ENCODE data around the gene RALGAPA1.

Gene RALGAPA1

DNA sequence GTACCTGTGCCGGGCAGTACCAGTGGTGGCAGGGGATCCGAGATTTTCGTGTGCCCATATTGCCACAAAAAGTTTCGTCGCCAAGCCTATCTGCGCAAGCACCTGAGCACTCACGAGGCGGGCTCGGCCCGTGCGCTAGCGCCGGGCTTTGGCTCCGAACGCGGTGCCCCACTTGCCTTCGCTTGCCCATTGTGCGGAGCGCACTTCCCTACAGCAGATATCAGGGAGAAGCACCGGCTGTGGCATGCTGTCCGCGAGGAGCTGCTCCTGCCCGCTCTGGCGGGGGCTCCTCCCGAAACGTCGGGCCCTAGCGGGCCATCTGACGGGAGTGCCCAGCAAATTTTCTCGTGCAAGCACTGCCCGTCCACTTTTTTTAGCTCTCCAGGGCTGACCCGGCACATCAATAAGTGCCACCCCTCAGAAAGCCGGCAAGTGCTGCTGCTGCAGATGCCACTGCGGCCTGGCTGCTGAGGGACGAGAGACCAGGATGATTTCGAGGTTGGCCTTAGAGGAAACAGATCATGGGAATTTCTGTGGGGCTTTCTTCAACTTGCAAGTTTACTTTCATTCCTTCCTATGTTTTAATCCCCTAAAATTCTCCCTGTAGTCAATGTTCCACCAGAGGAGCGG is 273.5 kb downstream of the RALGAPA1 start:
- DNase-seq (ENCODE audit: low spot score): no peak

GRCh38 chr14:35534873-35535482 is 274.1 kb downstream of the RALGAPA1 start:
- DNase-seq (ENCODE audit: low spot score): peak; percentile 37

DNA sequence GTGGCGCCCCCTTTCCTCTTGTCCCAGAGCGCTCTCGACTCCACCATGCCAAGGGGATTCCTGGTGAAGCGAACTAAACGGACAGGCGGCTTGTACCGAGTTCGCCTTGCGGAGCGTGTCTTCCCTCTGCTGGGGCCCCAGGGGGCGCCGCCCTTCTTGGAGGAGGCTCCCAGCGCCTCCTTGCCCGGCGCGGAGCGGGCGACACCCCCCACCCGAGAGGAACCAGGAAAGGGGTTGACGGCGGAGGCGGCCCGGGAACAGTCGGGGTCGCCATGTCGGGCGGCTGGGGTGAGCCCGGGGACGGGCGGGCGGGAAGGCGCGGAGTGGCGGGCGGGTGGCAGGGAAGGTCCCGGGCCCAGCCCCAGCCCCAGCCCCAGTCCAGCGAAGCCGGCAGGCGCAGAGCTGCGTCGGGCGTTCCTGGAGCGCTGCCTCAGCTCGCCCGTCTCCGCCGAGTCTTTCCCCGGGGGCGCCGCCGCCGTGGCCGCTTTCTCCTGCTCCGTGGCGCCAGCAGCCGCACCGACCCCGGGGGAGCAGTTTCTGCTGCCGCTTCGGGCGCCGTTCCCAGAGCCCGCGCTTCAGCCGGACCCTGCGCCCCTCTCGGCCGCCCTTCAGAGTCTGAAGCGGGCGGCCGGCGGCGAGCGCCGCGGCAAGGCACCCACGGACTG is 274.8 kb downstream of the RALGAPA1 start:
- DNase-seq (ENCODE audit: low spot score): no peak

GRCh38 chr14:35533357-35534207 is 275.5 kb downstream of the RALGAPA1 start, which contains the start of gene INSM2:
TSS of gene INSM2 (plus strand) at chr14:35534164. CDS start at chr14:35534253, 89 bp downstream.
- peak; percentile 22 for DNase-seq (ENCODE audit: low spot score)

DNA sequence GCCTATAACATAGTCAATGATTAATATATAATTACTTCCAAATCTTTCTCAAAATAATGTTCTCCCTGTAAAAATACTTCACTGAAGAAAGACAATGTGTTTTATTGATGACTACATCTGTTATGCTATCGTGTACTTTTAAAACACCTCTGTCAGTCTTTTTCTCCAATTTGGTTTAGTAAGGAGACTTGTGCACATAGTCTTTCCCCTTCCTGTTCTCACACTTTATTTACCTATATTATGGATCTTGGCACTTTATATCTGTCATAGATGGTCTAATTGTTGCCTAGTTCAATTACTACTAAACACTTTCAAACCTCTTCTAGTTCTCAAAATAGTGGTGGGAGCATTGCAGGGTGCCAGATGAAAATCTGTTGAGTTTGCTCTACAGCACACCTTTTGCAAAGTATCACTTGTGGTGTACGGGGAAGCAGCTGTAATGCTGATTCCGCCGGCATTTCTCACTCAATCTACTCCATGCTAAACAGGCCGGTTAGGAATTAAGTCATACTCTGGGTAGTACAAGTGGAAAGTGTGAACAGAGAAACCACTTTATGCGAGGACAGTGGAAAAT is 276.2 kb downstream of the RALGAPA1 start:
- no peak for DNase-seq (ENCODE audit: low spot score)

DNA sequence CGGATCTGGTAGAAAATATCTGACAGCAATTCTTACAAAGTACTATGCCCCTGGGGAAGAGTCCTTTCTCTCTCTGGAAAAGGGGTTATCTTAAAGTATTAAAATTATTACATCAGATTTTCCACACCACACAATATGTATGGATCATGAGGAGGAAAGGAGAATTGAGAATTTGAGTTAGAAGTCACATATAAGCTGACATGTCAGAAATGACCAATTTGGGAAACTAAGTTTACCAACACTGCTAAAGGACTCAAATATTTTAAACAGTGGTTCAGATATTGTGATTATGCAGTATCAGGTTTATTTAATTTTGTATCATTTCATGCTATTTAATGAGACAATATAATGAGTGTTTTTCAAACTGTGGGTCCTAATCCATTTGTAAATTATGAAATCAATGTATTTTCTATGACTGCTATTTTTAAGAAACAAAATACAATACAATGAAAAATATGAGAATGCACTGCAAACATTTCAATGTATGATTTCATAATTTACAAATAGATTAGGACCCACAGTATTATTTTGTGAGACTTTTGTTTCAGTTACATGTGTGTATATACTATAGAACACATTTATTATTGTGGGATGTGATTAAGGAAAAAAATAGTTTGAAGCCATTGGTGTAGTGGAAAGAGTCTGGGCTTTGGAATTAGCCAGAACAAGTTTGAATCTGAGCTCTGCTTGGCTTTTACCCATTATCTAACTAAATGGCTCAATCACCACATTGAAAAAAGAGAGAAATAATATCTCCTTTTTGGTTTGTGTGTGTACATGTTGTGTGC is 276.9 kb downstream of the RALGAPA1 start:
- DNase-seq (ENCODE audit: low spot score): no peak

GRCh38 chr14:35526962-35527361 is 282.1 kb downstream of the RALGAPA1 start:
- DNase-seq (ENCODE audit: low spot score): no peak

GRCh38 chr14:35525695-35526094 is 283.4 kb downstream of the RALGAPA1 start:
- DNase-seq (ENCODE audit: low spot score): no peak

GRCh38 chr14:35519986-35520385 is 289.1 kb downstream of the RALGAPA1 start:
- no peak for DNase-seq (ENCODE audit: low spot score)

GRCh38 chr14:35515916-35516315 is 293.2 kb downstream of the RALGAPA1 start:
- no peak for DNase-seq (ENCODE audit: low spot score)

- no peak for DNase-seq (ENCODE audit: low spot score)
Observed at GRCh38 chr14:35512765-35513164, 296.3 kb downstream of the RALGAPA1 start.

DNA sequence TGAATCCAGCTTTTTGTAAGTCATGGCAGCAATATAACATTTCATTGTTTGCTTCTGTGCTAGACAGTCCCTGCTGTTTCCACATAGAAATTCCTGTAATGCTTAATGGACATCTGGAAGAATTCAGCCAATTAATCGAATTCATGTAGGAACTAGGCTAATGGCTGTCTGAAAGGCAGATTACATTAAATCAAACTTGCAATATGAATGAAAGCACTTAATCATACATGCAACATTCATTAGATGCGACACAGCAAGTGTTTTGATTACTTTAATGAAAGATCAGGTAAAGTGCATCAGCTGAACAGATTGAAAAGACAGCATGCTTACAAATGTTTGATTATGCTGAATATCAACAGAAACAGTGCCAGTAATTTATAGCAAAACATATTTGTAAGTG is 299.2 kb downstream of the RALGAPA1 start:
- DNase-seq (ENCODE audit: low spot score): no peak

DNA sequence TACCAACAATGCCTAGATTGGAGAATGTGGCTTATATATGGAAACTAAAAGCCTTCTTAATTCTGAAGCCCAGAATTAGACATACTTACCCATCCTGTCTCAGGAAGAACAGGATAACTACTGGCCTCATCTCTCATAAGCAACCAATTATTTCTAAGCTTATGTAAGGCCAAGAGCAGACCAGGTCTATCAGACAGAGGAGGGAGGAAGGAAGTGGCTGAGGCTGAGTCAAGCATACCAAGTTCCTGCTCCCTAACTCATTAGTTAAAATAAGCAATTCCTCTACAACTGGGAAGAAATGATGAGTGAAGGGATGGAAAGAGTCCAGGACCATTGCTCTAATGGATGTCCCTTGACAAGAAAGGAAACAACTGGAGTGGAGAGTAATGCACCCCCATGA is 302.2 kb downstream of the RALGAPA1 start:
- no peak for DNase-seq (ENCODE audit: low spot score)

- no peak for DNase-seq (ENCODE audit: low spot score)
Observed at GRCh38 chr14:35506461-35506860, 302.6 kb downstream of the RALGAPA1 start.

DNA sequence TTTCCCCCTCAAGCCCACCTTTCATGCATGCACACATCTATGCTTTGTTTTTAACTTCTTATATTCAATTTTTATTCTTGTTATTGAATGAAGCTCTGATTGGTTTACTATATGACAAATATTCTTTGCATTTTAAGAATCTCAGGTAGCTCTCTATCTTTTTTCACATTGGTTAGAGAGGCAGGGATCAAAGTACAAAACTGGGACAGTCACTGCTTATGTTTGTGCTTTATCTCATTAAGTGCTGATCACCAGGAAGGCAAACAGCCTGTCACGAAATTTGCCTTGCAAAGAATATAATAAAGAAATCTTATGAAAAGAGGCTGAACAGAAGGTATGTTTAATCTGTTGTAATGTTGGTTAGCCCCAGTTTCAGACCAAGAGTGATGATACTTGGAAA is 304.8 kb downstream of the RALGAPA1 start:
- no peak for DNase-seq (ENCODE audit: low spot score)

DNA sequence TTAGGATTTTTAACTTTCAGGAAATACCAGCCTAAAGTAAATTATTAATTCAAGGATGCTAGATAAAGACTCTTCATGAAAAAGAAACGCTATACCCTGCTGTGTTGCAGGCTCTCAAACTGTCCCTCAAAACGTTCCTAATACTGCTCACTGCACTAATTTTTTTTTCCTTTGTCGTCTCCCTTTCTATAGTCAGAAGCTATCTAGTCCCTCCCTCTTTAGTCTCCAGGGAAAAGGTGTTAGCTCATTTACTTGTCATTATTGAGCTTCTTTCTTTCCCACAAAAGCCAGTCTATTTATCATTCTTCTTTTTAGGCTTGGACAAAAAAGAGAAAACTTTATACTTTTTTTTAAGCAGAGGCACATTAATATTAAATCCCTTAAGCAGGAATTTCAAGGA is 305.4 kb downstream of the RALGAPA1 start:
- no peak for DNase-seq (ENCODE audit: low spot score)

GRCh38 chr14:35499180-35499579 is 309.9 kb downstream of the RALGAPA1 start:
- DNase-seq (ENCODE audit: low spot score): no peak

DNA sequence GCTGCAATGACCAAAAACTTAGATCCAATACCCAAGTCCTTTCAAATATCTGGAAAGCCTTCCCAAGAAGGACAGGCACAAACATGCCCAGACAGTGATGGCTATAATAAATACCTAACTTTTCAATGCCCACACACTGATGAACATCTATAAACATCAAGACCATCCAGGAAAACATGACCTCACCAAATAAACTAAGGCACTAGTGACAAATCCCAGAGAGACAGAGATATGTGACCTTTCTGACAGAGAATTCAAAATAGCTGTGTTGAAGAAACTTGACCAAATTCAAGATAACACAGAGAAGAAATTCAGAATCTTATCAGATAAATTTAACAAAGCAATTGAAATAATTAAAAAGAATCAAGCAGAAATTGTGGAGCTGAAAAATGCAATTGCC is 313.8 kb downstream of the RALGAPA1 start:
- DNase-seq (ENCODE audit: low spot score): no peak

DNA sequence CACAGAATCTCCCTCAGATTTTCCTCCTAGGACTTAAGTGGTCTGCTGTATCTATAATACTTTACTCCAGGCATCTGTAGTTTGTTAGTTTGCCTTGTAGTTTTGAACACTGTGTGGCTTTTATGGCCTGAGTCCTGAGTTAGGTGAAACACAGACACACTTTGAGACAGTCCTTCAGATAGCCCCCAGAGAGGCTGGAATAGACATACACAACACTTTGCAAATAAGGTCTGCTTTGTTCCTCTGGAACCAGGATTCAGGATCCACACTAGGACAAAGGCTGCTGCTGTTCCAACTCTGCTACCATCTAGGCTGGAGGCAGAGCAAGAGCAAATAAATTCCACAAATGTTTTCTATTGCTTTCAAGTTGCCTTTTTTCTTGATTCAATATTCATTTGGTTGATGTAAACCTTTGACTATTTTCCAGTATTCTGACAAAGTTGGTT is 316.5 kb downstream of the RALGAPA1 start:
- DNase-seq (ENCODE audit: low spot score): no peak

Measured in CD4-positive, alpha-beta T cell treated with Interleukin-6 at 100 ng/mL for 8 hours (primary cell).